B cell (primary cell): ENCODE data around the gene DYNLL1. TPM values are rescaled to one million over a fixed set of nuclear protein-coding genes. Genes with fewer than 3 reads are reported as not detected.

Experiments
- ATAC-seq: fragments of 200-7000 bp; cut with Tn5 transposase; one replicate; pipeline ENCODE4 v1.10.0; 2021; ENCODE audit warnings: low read depth, mild to moderate bottlenecking, moderate number of reproducible peaks, moderate library complexity
- CTCF ChIA-PET: fragments of 350-600 bp; sonication (Branson Sonifier 250); formaldehyde crosslinking; loops from one replicate; lab custom pipeline; 2021; ENCODE audit warnings: antibody characterized with exemption, inconsistent platforms; lab: Charles Lee
- POLR2A ChIA-PET: fragments of 350-600 bp; sonication (Branson Sonifier 250); formaldehyde crosslinking; loops from one replicate; lab custom pipeline; 2021; ENCODE audit warnings: antibody characterized with exemption; lab: Charles Lee
- DNase-seq: peaks from one replicate; pipeline ENCODE4 v3.0.0; 2013
- H2AFZ ChIP-seq: 2 replicates; pipeline ENCODE4 v1.6.1; 2012; ENCODE audit warnings: mild to moderate bottlenecking, low read depth, low read length; ENCODE audit not compliant: insufficient read depth, poor library complexity, severe bottlenecking
- H3K27ac ChIP-seq, 2 donors: 1 replicate in 1 of 2; 2 replicates in 1 of 2; pipeline ENCODE4 v1.5.1; 2012 to 2013; ENCODE audit warnings: low read length in 2 of 2, mild to moderate bottlenecking in 2 of 2, moderate library complexity in 1 of 2
- H3K27me3 ChIP-seq, 4 experiments: fragments of 200-600 bp in 1 of 4; sonication (generic) in 1 of 4; replicated peaks in 1 of 4; 1 replicate in 2 of 4; 2 replicates in 2 of 4; pipeline versions ENCODE4 v1.6.1 to v1.7.0; 2013 to 2016; ENCODE audit warnings: low read length in 3 of 4, mild to moderate bottlenecking in 2 of 4, mixed read lengths in 1 of 4, moderate library complexity in 1 of 4; ENCODE audit not compliant: insufficient read depth in 4 of 4, control insufficient read depth in 3 of 4; ENCODE audit errors: control extremely low read depth in 1 of 4
- H3K36me3 ChIP-seq, 2 experiments: replicated peaks in 1 of 2; 1 replicate in 1 of 2; 2 replicates in 1 of 2; pipeline versions ENCODE4 v1.6.1 to v1.7.1; 2013; ENCODE audit warnings: low read length in 1 of 2; ENCODE audit not compliant: insufficient read depth in 2 of 2, control insufficient read depth in 1 of 2; ENCODE audit errors: control extremely low read depth in 1 of 2, extremely low read depth in 1 of 2
- H3K4me1 ChIP-seq, 2 donors: fragments of 200-600 bp in 1 of 2; sonication (generic) in 1 of 2; 1 replicate in 1 of 2; 2 replicates in 1 of 2; pipeline versions ENCODE4 v1.5.1 to v1.6.1; 2013 to 2017; ENCODE audit warnings: low read length in 2 of 2; ENCODE audit not compliant: control insufficient read depth in 2 of 2, insufficient read depth in 2 of 2
- H3K4me2 ChIP-seq: replicated peaks from 2 replicates; pipeline ENCODE3; 2012; ENCODE audit warnings: mild to moderate bottlenecking, low read depth, low read length; ENCODE audit not compliant: poor library complexity, severe bottlenecking
- H3K4me3 ChIP-seq, 5 experiments: fragments of 200-600 bp in 1 of 5; sonication (generic) in 1 of 5; 1 replicate in 3 of 5; 2 replicates in 2 of 5; pipeline versions ENCODE4 v1.5.1 to v1.7.0; 2011 to 2016; ENCODE audit warnings: low read length in 4 of 5, mild to moderate bottlenecking in 4 of 5, low read depth in 2 of 5, control low read depth in 1 of 5, moderate library complexity in 1 of 5; ENCODE audit not compliant: insufficient read depth in 1 of 5; ENCODE audit errors: control extremely low read depth in 1 of 5, extremely low read depth in 1 of 5
- H3K79me2 ChIP-seq: fragments of 200-600 bp; sonication (generic); one replicate; pipeline ENCODE4 v1.6.0; 2016; ENCODE audit warnings: low read length; ENCODE audit not compliant: control insufficient read depth, insufficient read depth
- H3K9ac ChIP-seq: fragments of 200-600 bp; sonication (generic); 2 replicates; pipeline ENCODE4 v1.6.1; 2017; ENCODE audit warnings: mild to moderate bottlenecking, low read length, moderate library complexity
- H3K9me3 ChIP-seq, 3 donors: one replicate each; pipeline versions ENCODE4 v1.6.1 to v1.7.1; 2013; ENCODE audit warnings: low read length in 2 of 3; ENCODE audit not compliant: control insufficient read depth in 2 of 3, insufficient read depth in 1 of 3; ENCODE audit errors: control extremely low read depth in 1 of 3
- H4K20me1 ChIP-seq: 2 replicates; pipeline ENCODE4 v1.6.0; 2012; ENCODE audit warnings: mild to moderate bottlenecking, low read length; ENCODE audit not compliant: insufficient read depth, control insufficient read depth, poor library complexity, severe bottlenecking
- H3K27ac Mint-ChIP-seq: one replicate; pipeline ENCODE4 v1.8.0; 2021; ENCODE audit warnings: mixed read lengths
- H3K27me3 Mint-ChIP-seq: one replicate; pipeline ENCODE4 v1.8.0; 2021; ENCODE audit warnings: mixed read lengths
- H3K4me1 Mint-ChIP-seq: one replicate; pipeline ENCODE4 v1.8.0; 2021; ENCODE audit warnings: mixed read lengths
- H3K4me3 Mint-ChIP-seq: one replicate; pipeline ENCODE4 v1.8.0; 2021; ENCODE audit warnings: mixed read lengths
- H3K9me3 Mint-ChIP-seq: one replicate; pipeline ENCODE4 v1.8.0; 2022; ENCODE audit warnings: mixed read lengths; ENCODE audit not compliant: insufficient read depth
- CTCF ChIP-seq: fragments of 200-600 bp; IDR thresholded peaks from one replicate; pipeline ENCODE4 v1.8.0; 2022; ENCODE audit warnings: antibody characterized with exemption, mild to moderate bottlenecking
- EZH2 ChIP-seq: IDR thresholded peaks from 2 replicates; pipeline ENCODE4 v1.6.1; 2012; ENCODE audit warnings: borderline replicate concordance, low read depth, mild to moderate bottlenecking, moderate library complexity, low read length; ENCODE audit not compliant: insufficient read depth, poor library complexity, severe bottlenecking
- WGBS: methylation state at CpG from one replicate; pipeline ENCODE4 v1.1.5; 2013; ENCODE audit warnings: missing lambda C conversion rate; ENCODE audit not compliant: insufficient coverage; 5-methylcytosine and 5-hydroxymethylcytosine counted together
- intact Hi-C: fragments of 100-400 bp; cut with micrococcal nuclease; formaldehyde crosslinking; loops from one replicate; pipeline ENCODE4 v1.10.0; 2022
- polyA plus RNA-seq: library from polyadenylated mRNA; depleted of rRNA; stranded (reverse); fragments of >200 nt; gene quantifications from 2 replicates; pipeline ENCODE4 v1.2.3, GENCODE V29; 2012
- total RNA-seq, 2 donors: library from RNA; stranded (reverse); fragments of 120-200 nt in 1 of 2; gene quantifications; 1 replicate in 1 of 2; 2 replicates in 1 of 2; pipeline versions ENCODE4 v1.2.3 to v1.2.4, GENCODE V29; 2013 to 2022

Gene DYNLL1
- total and polyA plus RNA-seq, 2 donors (not counting 1 experiment from before 2014, with no cell fraction given), result 116 to 132 TPM

- CTCF ChIA-PET, result interaction anchor here (1.2 to 1.8 kb wide), 3 partner anchors 45 to 113 kb away, joined by 3 to 5 read pairs (median 3); partner anchors contain the start of gene SRSF9
- TF ChIP-seq EZH2, result no peak
- TF ChIP-seq CTCF, result no peak
- intact Hi-C loops, result no loop called here
Measured at GRCh38 chr12:120536064-120536791, 40.3 kb downstream of the DYNLL1 start.

GRCh38 chr12:120537856-120538220 is 41.9 kb downstream of the DYNLL1 start:
- H3K4me3 Mint-ChIP-seq, result peak overlapping the region; percentile 97
- ATAC-seq (no peak), DNase-seq (no peak)
- no peaks in the 10 kb centered on the region for H3K9me3 ChIP-seq
- H3K27ac ChIP-seq, result peak overlapping the region in 1 of 2 donors; percentile 76
- H4K20me1 ChIP-seq, result peaks cover 84% of the 10 kb centered on the region
- peak overlapping the region; percentile 22 for H3K27ac Mint-ChIP-seq
- H3K9me3 Mint-ChIP-seq, result no peaks in the 10 kb centered on the region
- peak overlapping the region; percentile 56 for H3K9ac ChIP-seq
- WGBS, result 57% methylated on average over 2 of the region's 4 CpGs
- intact Hi-C loops, result no loop called here
- H3K27me3 ChIP-seq, result no peaks in the 10 kb centered on the region
- H3K36me3 ChIP-seq, result peaks cover 0 to 21% of the 10 kb centered on the region in 2 experiments
- peak overlapping the region in 3 of 5 experiments; percentile 8 to 48 (median 44) for H3K4me3 ChIP-seq
- ChIA-PET POLR2A (interaction anchor here (0.6 to 1.0 kb wide), 2 partner anchors 42 to 101 kb away, joined by 3 to 14 read pairs; partner anchors contain the start of gene DYNLL1), CTCF (interaction anchor here (0.6 to 1.5 kb wide), 3 partner anchors 42 to 621 kb away, joined by 3 to 10 read pairs (median 3); partner anchors contain the start of genes DYNLL1 and POP5)
- no peak overlapping the region for H2AFZ ChIP-seq
- H3K4me1 Mint-ChIP-seq, result peaks cover 64% of the 10 kb centered on the region
- peaks cover 44 to 53% of the 10 kb centered on the region in 2 donors for H3K4me1 ChIP-seq
- no peaks in the 10 kb centered on the region for H3K27me3 Mint-ChIP-seq
- peaks cover 92% of the 10 kb centered on the region for H3K79me2 ChIP-seq
- TF ChIP-seq CTCF (no peak), EZH2 (no peak)
- peak overlapping the region; percentile 68 for H3K4me2 ChIP-seq

More at GRCh38 chr12:120536064-120536791, 40.3 kb downstream of the DYNLL1 start:
- DNase-seq (no peak), ATAC-seq (no peak)
- Histone ChIP-seq H4K20me1 (peaks cover 68% of the 10 kb centered on the region), H3K27me3 (no peaks in the 10 kb centered on the region), H3K4me2 (peak overlapping the region; percentile 85), H3K9me3 (no peaks in the 10 kb centered on the region), H3K27ac (peak overlapping the region in 1 of 2 donors; percentile 94), H2AFZ (no peak overlapping the region), H3K36me3 (peaks cover 0 to 11% of the 10 kb centered on the region in 2 experiments), H3K79me2 (peaks cover 76% of the 10 kb centered on the region), H3K4me3 (peak overlapping the region; percentile 1 to 93 (median 80)), H3K4me1 (peaks cover 44 to 53% of the 10 kb centered on the region in 2 donors), H3K9ac (peak overlapping the region; percentile 90)
- H3K4me3 Mint-ChIP-seq, result peak overlapping the region; percentile 97
- POLR2A ChIA-PET, result interaction anchor here (0.8 kb wide), 1 partner anchor 98 kb away, joined by 7 read pairs; the partner anchor contains the start of gene COX6A1
- H3K27me3 Mint-ChIP-seq, result no peaks in the 10 kb centered on the region
- WGBS, result 43% methylated on average over 4 of the region's 13 CpGs
- peak overlapping the region; percentile 79 for H3K27ac Mint-ChIP-seq
- H3K9me3 Mint-ChIP-seq, result no peaks in the 10 kb centered on the region
- H3K4me1 Mint-ChIP-seq, result peaks cover 61% of the 10 kb centered on the region
